DND-41 (cell line): ENCODE data around the gene KAZN.

Source experiments
- EZH2 ChIP-seq: IDR thresholded peaks from 3 replicates; pipeline ENCODE4 v1.6.1; 2012; ENCODE audit warnings: borderline replicate concordance, low read depth, mild to moderate bottlenecking, moderate library complexity, low read length, inconsistent platforms; ENCODE audit not compliant: severe bottlenecking
- TF ChIP-seq, protein P1 (sequence below): IDR thresholded peaks from 2 replicates; pipeline ENCODE4 v1.5.1; 2012; ENCODE audit warnings: borderline replicate concordance, low read length, moderate library complexity, mild to moderate bottlenecking; ENCODE audit not compliant: poor library complexity, severe bottlenecking; ENCODE audit errors: extremely low read depth

DNA sequence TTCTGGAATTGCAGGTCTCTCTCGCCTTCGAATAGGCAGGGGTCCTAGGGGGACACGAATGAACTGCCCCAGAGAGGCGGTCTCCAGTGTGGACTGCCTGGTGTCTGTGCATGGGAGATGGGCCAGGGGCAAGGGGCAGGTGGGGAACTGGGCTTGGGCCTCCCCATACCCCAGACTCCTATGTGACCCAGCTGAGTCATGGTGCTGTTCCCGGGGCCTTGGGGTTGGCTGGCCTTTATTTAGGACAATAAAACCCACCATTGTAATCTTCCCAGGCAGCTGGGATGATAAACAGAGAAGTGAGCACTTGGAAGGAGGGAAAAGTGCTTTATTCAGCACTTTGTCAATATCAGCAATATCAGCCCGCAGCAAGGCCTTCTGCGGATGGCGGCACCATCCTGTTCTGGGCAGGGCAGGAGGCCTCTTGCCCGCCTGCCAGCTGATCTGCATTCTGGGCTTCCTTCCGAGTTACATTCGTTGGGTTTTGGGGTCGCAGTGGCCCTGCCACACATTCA, 346.0 kb downstream of the KAZN start:
- TF ChIP-seq, protein P1, sequence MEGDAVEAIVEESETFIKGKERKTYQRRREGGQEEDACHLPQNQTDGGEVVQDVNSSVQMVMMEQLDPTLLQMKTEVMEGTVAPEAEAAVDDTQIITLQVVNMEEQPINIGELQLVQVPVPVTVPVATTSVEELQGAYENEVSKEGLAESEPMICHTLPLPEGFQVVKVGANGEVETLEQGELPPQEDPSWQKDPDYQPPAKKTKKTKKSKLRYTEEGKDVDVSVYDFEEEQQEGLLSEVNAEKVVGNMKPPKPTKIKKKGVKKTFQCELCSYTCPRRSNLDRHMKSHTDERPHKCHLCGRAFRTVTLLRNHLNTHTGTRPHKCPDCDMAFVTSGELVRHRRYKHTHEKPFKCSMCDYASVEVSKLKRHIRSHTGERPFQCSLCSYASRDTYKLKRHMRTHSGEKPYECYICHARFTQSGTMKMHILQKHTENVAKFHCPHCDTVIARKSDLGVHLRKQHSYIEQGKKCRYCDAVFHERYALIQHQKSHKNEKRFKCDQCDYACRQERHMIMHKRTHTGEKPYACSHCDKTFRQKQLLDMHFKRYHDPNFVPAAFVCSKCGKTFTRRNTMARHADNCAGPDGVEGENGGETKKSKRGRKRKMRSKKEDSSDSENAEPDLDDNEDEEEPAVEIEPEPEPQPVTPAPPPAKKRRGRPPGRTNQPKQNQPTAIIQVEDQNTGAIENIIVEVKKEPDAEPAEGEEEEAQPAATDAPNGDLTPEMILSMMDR: no peak
- TF ChIP-seq EZH2: no peak
